HG03175 (cell line): ENCODE measurements around the gene SRSF4.
"Not testable (repeated sequence)": the region's sequence is repeated elsewhere in the genome, so short reads cannot be mapped to it uniquely, and the experiment has no call there.

ENCODE experiments used
- ATAC-seq: cut with Tn5 transposase; IDR thresholded peaks from one replicate; pipeline ENCODE4 v1.9.1; 2021; ENCODE audit warnings: mild to moderate bottlenecking, moderate library complexity; ENCODE audit not compliant: unreplicated experiment

Gene SRSF4

GRCh38 chr1:29181413-29182225 is at the start of gene SRSF4:
TSS of gene SRSF4 (minus strand) at chr1:29181900. CDS start at chr1:29181752, 148 bp downstream.
- peak; percentile 83 for ATAC-seq

- ATAC-seq, result peak; percentile 89
These were observed 49.1 kb upstream of the SRSF4 start, which contains the start of gene MECR for GRCh38 chr1:29230553-29231378. TSS of gene MECR (minus strand) at chr1:29230934. CDS start at chr1:29230906, 28 bp downstream.

- ATAC-seq, result no peak
These were observed 48.5 kb upstream of the SRSF4 start for GRCh38 chr1:29230204-29230552.

GRCh38 chr1:29227511-29227910 is 45.8 kb upstream of the SRSF4 start:
- ATAC-seq, result no peak

GRCh38 chr1:29225361-29225760 is 43.7 kb upstream of the SRSF4 start:
- ATAC-seq, result no peak

GRCh38 chr1:29224356-29224837 is 42.7 kb upstream of the SRSF4 start:
- ATAC-seq, result no peak

GRCh38 chr1:29223521-29223920 is 41.8 kb upstream of the SRSF4 start:
- no peak for ATAC-seq

GRCh38 chr1:29222686-29223085 is 41.0 kb upstream of the SRSF4 start:
- no peak for ATAC-seq

- not testable (repeated sequence) for ATAC-seq
These were observed 40.6 kb upstream of the SRSF4 start for GRCh38 chr1:29222260-29222659.

GRCh38 chr1:29221296-29221695 is 39.6 kb upstream of the SRSF4 start:
- ATAC-seq, result no peak

- ATAC-seq, result no peak
These were observed 36.5 kb upstream of the SRSF4 start for GRCh38 chr1:29218223-29218622.

GRCh38 chr1:29217633-29218032 is 35.9 kb upstream of the SRSF4 start:
- no peak for ATAC-seq

- ATAC-seq, result no peak
These were observed 31.4 kb upstream of the SRSF4 start for GRCh38 chr1:29213055-29213454.

- ATAC-seq, result peak; percentile 12
These were observed 29.7 kb upstream of the SRSF4 start for GRCh38 chr1:29211086-29212030.

GRCh38 chr1:29210278-29211085 is 28.8 kb upstream of the SRSF4 start:
- ATAC-seq, result peak; percentile 84

GRCh38 chr1:29209173-29209572 is 27.5 kb upstream of the SRSF4 start:
- ATAC-seq, result no peak

GRCh38 chr1:29208442-29208841 is 26.7 kb upstream of the SRSF4 start:
- no peak for ATAC-seq

GRCh38 chr1:29202584-29203340 is 21.1 kb upstream of the SRSF4 start:
- peak; percentile 73 for ATAC-seq

GRCh38 chr1:29202053-29202452 is 20.4 kb upstream of the SRSF4 start:
- no peak for ATAC-seq
